ENCODE results near the gene STAMBPL1.

The STAMBPL1 gene

GRCh38 chr10:88938039-88938438, 58.0 kb downstream of the STAMBPL1 start:
- TF ChIP-seq POLR2A (IDR thresholded peaks at IDR 0.05; ENCODE audit: low read depth, low read length) (no peak), PAX5 (IDR thresholded peaks at IDR 0.05; ENCODE audit: insufficient read depth, low read length, severe bottlenecking) (no peak), POU2F2 (IDR thresholded peaks at IDR 0.05; ENCODE audit: low read depth, low read length) (no peak), TAF1 (IDR thresholded peaks at IDR 0.05; ENCODE audit: low read depth, low read length) (no peak), SPI1 (IDR thresholded peaks at IDR 0.05; ENCODE audit: low read depth, low read length) (no peak), POLR2AphosphoS5 (IDR thresholded peaks at IDR 0.05; ENCODE audit: low read depth, low read length) (no peak)
- DNase-seq (ENCODE audit: insufficient read length, low spot score) (no peak), FAIRE-seq (no peak)

- FAIRE-seq, result no peak
- TF ChIP-seq POU2F2 (IDR thresholded peaks at IDR 0.05; ENCODE audit: low read depth, low read length), result no peak
- no peak for DNase-seq (ENCODE audit: insufficient read length, low spot score)
These were observed 58.9 kb downstream of the STAMBPL1 start for GRCh38 chr10:88938938-88939337.

GRCh38 chr10:88941026-88941425, 61.0 kb downstream of the STAMBPL1 start:
- TF ChIP-seq POLR2AphosphoS5 (IDR thresholded peaks at IDR 0.05; ENCODE audit: low read depth, low read length) (no peak), SPI1 (IDR thresholded peaks at IDR 0.05; ENCODE audit: low read depth, low read length) (no peak), PAX5 (IDR thresholded peaks at IDR 0.05; ENCODE audit: insufficient read depth, low read length, severe bottlenecking) (no peak), TAF1 (IDR thresholded peaks at IDR 0.05; ENCODE audit: low read depth, low read length) (no peak)
- no peak for DNase-seq (ENCODE audit: insufficient read length, low spot score)
- no peak for FAIRE-seq

GRCh38 chr10:88943778-88944177, 63.7 kb downstream of the STAMBPL1 start:
- FAIRE-seq, result peak; percentile 55
- no peak for DNase-seq (ENCODE audit: insufficient read length, low spot score)

GRCh38 chr10:88944813-88945212, 64.8 kb downstream of the STAMBPL1 start:
- no peak for DNase-seq (ENCODE audit: insufficient read length, low spot score)
- TF ChIP-seq TAF1 (IDR thresholded peaks at IDR 0.05; ENCODE audit: low read depth, low read length), result no peak
- TF ChIP-seq PAX5 (IDR thresholded peaks at IDR 0.05; ENCODE audit: insufficient read depth, low read length, severe bottlenecking), result no peak
- TF ChIP-seq POLR2AphosphoS5 (IDR thresholded peaks at IDR 0.05; ENCODE audit: low read depth, low read length), result no peak
- no peak for TF ChIP-seq POLR2A (IDR thresholded peaks at IDR 0.05; ENCODE audit: low read depth, low read length)
- TF ChIP-seq SPI1 (IDR thresholded peaks at IDR 0.05; ENCODE audit: low read depth, low read length), result peak; percentile 95
- FAIRE-seq, result no peak

More at GRCh38 chr10:88943778-88944177, 63.7 kb downstream of the STAMBPL1 start:
- TF ChIP-seq PAX5 (IDR thresholded peaks at IDR 0.05; ENCODE audit: insufficient read depth, low read length, severe bottlenecking) (no peak), POU2F2 (IDR thresholded peaks at IDR 0.05; ENCODE audit: low read depth, low read length) (no peak), POLR2AphosphoS5 (IDR thresholded peaks at IDR 0.05; ENCODE audit: low read depth, low read length) (no peak)

- TF ChIP-seq TAF1 (IDR thresholded peaks at IDR 0.05; ENCODE audit: low read depth, low read length), result no peak
- TF ChIP-seq SPI1 (IDR thresholded peaks at IDR 0.05; ENCODE audit: low read depth, low read length), result no peak
- no peak for TF ChIP-seq POLR2A (IDR thresholded peaks at IDR 0.05; ENCODE audit: low read depth, low read length)
- no peak for TF ChIP-seq PAX5 (IDR thresholded peaks at IDR 0.05; ENCODE audit: insufficient read depth, low read length, severe bottlenecking)
- TF ChIP-seq POU2F2 (IDR thresholded peaks at IDR 0.05; ENCODE audit: low read depth, low read length), result no peak
- TF ChIP-seq POLR2AphosphoS5 (IDR thresholded peaks at IDR 0.05; ENCODE audit: low read depth, low read length), result no peak
- FAIRE-seq, result no peak
These were observed 66.2 kb downstream of the STAMBPL1 start for GRCh38 chr10:88946200-88946599.

GRCh38 chr10:88946965-88947590, 67.0 kb downstream of the STAMBPL1 start:
- no peak for DNase-seq (ENCODE audit: insufficient read length, low spot score)
- FAIRE-seq, result peak; percentile 13
- TF ChIP-seq PAX5 (IDR thresholded peaks at IDR 0.05; ENCODE audit: insufficient read depth, low read length, severe bottlenecking), result no peak
- no peak for TF ChIP-seq POLR2A (IDR thresholded peaks at IDR 0.05; ENCODE audit: low read depth, low read length)
- TF ChIP-seq POU2F2 (IDR thresholded peaks at IDR 0.05; ENCODE audit: low read depth, low read length), result no peak
- no peak for TF ChIP-seq TAF1 (IDR thresholded peaks at IDR 0.05; ENCODE audit: low read depth, low read length)
- TF ChIP-seq POLR2AphosphoS5 (IDR thresholded peaks at IDR 0.05; ENCODE audit: low read depth, low read length), result no peak
- no peak for TF ChIP-seq SPI1 (IDR thresholded peaks at IDR 0.05; ENCODE audit: low read depth, low read length)

More at GRCh38 chr10:88946200-88946599, 66.2 kb downstream of the STAMBPL1 start:
- DNase-seq (ENCODE audit: insufficient read length, low spot score), result no peak

- TF ChIP-seq TAF1 (IDR thresholded peaks at IDR 0.05; ENCODE audit: low read depth, low read length) (no peak), PAX5 (IDR thresholded peaks at IDR 0.05; ENCODE audit: insufficient read depth, low read length, severe bottlenecking) (no peak), POLR2A (IDR thresholded peaks at IDR 0.05; ENCODE audit: low read depth, low read length) (no peak), POU2F2 (IDR thresholded peaks at IDR 0.05; ENCODE audit: low read depth, low read length) (no peak), POLR2AphosphoS5 (IDR thresholded peaks at IDR 0.05; ENCODE audit: low read depth, low read length) (no peak), SPI1 (IDR thresholded peaks at IDR 0.05; ENCODE audit: low read depth, low read length) (no peak)
- FAIRE-seq (peak; percentile 33), DNase-seq (ENCODE audit: insufficient read length, low spot score) (no peak)
These were observed 69.0 kb downstream of the STAMBPL1 start for GRCh38 chr10:88949051-88949450.

- TF ChIP-seq POLR2A (IDR thresholded peaks at IDR 0.05; ENCODE audit: low read depth, low read length) (no peak), POU2F2 (IDR thresholded peaks at IDR 0.05; ENCODE audit: low read depth, low read length) (no peak), PAX5 (IDR thresholded peaks at IDR 0.05; ENCODE audit: insufficient read depth, low read length, severe bottlenecking) (no peak), TAF1 (IDR thresholded peaks at IDR 0.05; ENCODE audit: low read depth, low read length) (no peak), POLR2AphosphoS5 (IDR thresholded peaks at IDR 0.05; ENCODE audit: low read depth, low read length) (no peak), SPI1 (IDR thresholded peaks at IDR 0.05; ENCODE audit: low read depth, low read length) (no peak)
- DNase-seq (ENCODE audit: insufficient read length, low spot score) (no peak), FAIRE-seq (no peak)
These were observed 70.1 kb downstream of the STAMBPL1 start for GRCh38 chr10:88949912-88950837.

Data from GM12891 (cell line).